Measurements from ENCODE around the gene PSMD2. TPM values are rescaled to one million over a fixed set of nuclear protein-coding genes. Genes with fewer than 3 reads are reported as not detected.

PSMD2 gene
- total RNA-seq, 1 donor = 364 TPM

- no peak overlapping the region for H3K4me3 ChIP-seq (ENCODE audit: low read depth, low read length)
- no peak for DNase-seq (ENCODE audit: low read depth)
- TF ChIP-seq CTCF (IDR thresholded peaks at IDR 0.05; ENCODE audit: insufficient read depth, low read depth, low read length) = peak; percentile 74
These were observed 55.2 kb downstream of the PSMD2 start for GRCh38 chr3:184354121-184354728.

- DNase-seq (ENCODE audit: low read depth) = no peak
- no peak for TF ChIP-seq CTCF (IDR thresholded peaks at IDR 0.05; ENCODE audit: insufficient read depth, low read depth, low read length)
- no peak overlapping the region for H3K4me3 ChIP-seq (ENCODE audit: low read depth, low read length)
These were observed 55.7 kb downstream of the PSMD2 start for GRCh38 chr3:184354754-184355153.

GRCh38 chr3:184355261-184356040 lies 56.4 kb downstream of the PSMD2 start:
- no peak for DNase-seq (ENCODE audit: low read depth)
- no peak overlapping the region for H3K4me3 ChIP-seq (ENCODE audit: low read depth, low read length)
- no peak for TF ChIP-seq CTCF (IDR thresholded peaks at IDR 0.05; ENCODE audit: insufficient read depth, low read depth, low read length)

- TF ChIP-seq CTCF (IDR thresholded peaks at IDR 0.05; ENCODE audit: insufficient read depth, low read depth, low read length) = no peak
- no peak overlapping the region for H3K4me3 ChIP-seq (ENCODE audit: low read depth, low read length)
- no peak for DNase-seq (ENCODE audit: low read depth)
These were observed 58.4 kb downstream of the PSMD2 start for GRCh38 chr3:184357248-184358123.

GRCh38 chr3:184358124-184358767 lies 59.2 kb downstream of the PSMD2 start:
- no peak for DNase-seq (ENCODE audit: low read depth)
- H3K4me3 ChIP-seq (ENCODE audit: low read depth, low read length) = no peak overlapping the region
- TF ChIP-seq CTCF (IDR thresholded peaks at IDR 0.05; ENCODE audit: insufficient read depth, low read depth, low read length) = no peak

Small RNAs within 50 kb of the gene (small RNA-seq; reads per million reads assigned to genes)
- 848 reads per million, percentile 99 among the genes with 10 or more reads in this experiment for gene SNORD66

Other genes with a start within 250 kb of the PSMD2 start
- not detected in 2 replicates for gene HTR3C, start 246.2 kb upstream of the PSMD2 start, total RNA-seq
- gene HTR3E, start 202.2 kb upstream of the PSMD2 start, total RNA-seq = not detected in 2 replicates
- gene EIF2B5, start 163.9 kb upstream of the PSMD2 start, total RNA-seq = 28.0 and 30.7 TPM in 2 replicates
- 39.3 and 46.1 TPM in 2 replicates for gene DVL3, start 143.9 kb upstream of the PSMD2 start, total RNA-seq
- 375 and 469 TPM in 2 replicates for gene AP2M1, start 124.4 kb upstream of the PSMD2 start, total RNA-seq
- 33.5 and 51.0 TPM in 2 replicates for gene ABCF3, start 113.0 kb upstream of the PSMD2 start, total RNA-seq
- not detected in 2 replicates for gene VWA5B2, start 69.7 kb upstream of the PSMD2 start, total RNA-seq
- gene ALG3, start 50.3 kb upstream of the PSMD2 start, total RNA-seq = 28.7 and 41.0 TPM in 2 replicates
- 3.9 and 5.6 TPM in 2 replicates for gene EEF1AKMT4, start 49.6 kb upstream of the PSMD2 start, total RNA-seq
- gene CAMK2N2, start 37.7 kb upstream of the PSMD2 start, total RNA-seq = under 0.01 TPM in 1 of 2 replicates, not detected in the other
- gene ECE2, start 23.2 kb upstream of the PSMD2 start, total RNA-seq = not detected in 2 replicates
- 252 and 288 TPM in 2 replicates for gene EIF4G1, start 15.4 kb downstream of the PSMD2 start, total RNA-seq
- 13.9 and 17.3 TPM in 2 replicates for gene FAM131A, start 38.4 kb downstream of the PSMD2 start, total RNA-seq
- 4.2 and 6.0 TPM in 2 replicates for gene CLCN2, start 62.4 kb downstream of the PSMD2 start, total RNA-seq
- 39.6 and 61.3 TPM in 2 replicates for gene POLR2H, start 62.5 kb downstream of the PSMD2 start, total RNA-seq
- 0.32 and 0.86 TPM in 2 replicates for gene THPO, start 79.0 kb downstream of the PSMD2 start, total RNA-seq
- 1.7 and 3.5 TPM in 2 replicates for gene CHRD, start 80.8 kb downstream of the PSMD2 start, total RNA-seq

All from fibroblast of villous mesenchyme (primary cell).